GM18909 (cell line): ENCODE data around the gene TLE6.
"Not testable (repeated sequence)": the region's sequence is repeated elsewhere in the genome, so short reads cannot be mapped to it uniquely, and the experiment has no call there.

Experiments used
- ATAC-seq: cut with Tn5 transposase; IDR thresholded peaks from one replicate; pipeline ENCODE4 v1.9.1; 2021; ENCODE audit warnings: mild to moderate bottlenecking; ENCODE audit not compliant: unreplicated experiment, poor library complexity

Gene TLE6

GRCh38 chr19:3024870-3025548, 47.6 kb downstream of the TLE6 start:
- no peak for ATAC-seq

GRCh38 chr19:3025549-3025886, 48.2 kb downstream of the TLE6 start:
- ATAC-seq: no peak

DNA sequence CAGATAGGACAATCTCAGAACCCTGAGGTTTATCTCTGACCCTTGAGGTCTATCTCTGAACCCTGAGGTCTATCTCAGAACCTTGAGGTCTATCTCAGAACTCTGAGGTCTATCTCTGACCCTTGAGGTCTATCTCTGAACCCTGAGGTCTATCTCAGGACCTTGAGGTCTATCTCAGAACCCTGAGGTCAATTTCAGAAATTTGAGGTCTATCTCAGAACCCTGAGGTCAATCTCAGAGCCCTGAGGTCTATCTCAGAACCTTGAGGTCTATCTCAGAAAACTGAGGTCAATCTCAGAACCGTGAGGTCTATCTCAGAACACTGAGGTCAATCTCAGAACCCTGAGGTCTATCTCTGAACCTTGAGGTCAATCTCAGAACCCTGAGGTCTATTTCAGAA, 49.4 kb downstream of the TLE6 start:
- no peak for ATAC-seq

- no peak for ATAC-seq
These were observed 49.9 kb downstream of the TLE6 start for GRCh38 chr19:3027292-3027691.

DNA sequence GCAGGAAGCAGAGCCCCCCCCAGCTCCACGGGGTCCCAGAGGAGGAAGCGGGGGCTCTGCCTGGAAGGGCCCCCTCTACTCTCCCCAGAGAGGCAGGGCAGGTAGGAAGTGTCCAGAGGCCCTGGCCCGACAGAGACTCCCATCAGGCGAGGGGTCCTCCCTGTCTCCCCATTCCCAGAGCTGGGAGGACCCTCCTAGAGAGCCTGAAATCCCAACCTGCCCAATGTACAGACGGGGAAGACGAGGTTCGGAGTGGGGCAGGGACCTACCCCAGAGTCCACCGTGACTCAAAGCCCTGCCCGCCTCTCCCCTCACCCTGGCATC, 50.6 kb downstream of the TLE6 start:
- ATAC-seq: no peak

GRCh38 chr19:3028305-3029064, 51.1 kb downstream of the TLE6 start:
- ATAC-seq: no peak

GRCh38 chr19:3029065-3029923, 51.9 kb downstream of the TLE6 start, which contains the start of gene TLE2:
Gene TLE2 (minus strand): TSS chr19:3029280. CDS start chr19:3028904, 376 bp downstream.
- no peak for ATAC-seq

GRCh38 chr19:3031607-3031867, 54.2 kb downstream of the TLE6 start:
- no peak for ATAC-seq

GRCh38 chr19:3033595-3034405, 56.4 kb downstream of the TLE6 start:
- no peak for ATAC-seq

- ATAC-seq: no peak
These were observed 57.0 kb downstream of the TLE6 start for GRCh38 chr19:3034406-3034655.

- ATAC-seq: peak; percentile 9
These were observed 57.5 kb downstream of the TLE6 start for GRCh38 chr19:3034656-3035541.

- peak; percentile 83 for ATAC-seq
These were observed 58.3 kb downstream of the TLE6 start for GRCh38 chr19:3035542-3036118.

DNA sequence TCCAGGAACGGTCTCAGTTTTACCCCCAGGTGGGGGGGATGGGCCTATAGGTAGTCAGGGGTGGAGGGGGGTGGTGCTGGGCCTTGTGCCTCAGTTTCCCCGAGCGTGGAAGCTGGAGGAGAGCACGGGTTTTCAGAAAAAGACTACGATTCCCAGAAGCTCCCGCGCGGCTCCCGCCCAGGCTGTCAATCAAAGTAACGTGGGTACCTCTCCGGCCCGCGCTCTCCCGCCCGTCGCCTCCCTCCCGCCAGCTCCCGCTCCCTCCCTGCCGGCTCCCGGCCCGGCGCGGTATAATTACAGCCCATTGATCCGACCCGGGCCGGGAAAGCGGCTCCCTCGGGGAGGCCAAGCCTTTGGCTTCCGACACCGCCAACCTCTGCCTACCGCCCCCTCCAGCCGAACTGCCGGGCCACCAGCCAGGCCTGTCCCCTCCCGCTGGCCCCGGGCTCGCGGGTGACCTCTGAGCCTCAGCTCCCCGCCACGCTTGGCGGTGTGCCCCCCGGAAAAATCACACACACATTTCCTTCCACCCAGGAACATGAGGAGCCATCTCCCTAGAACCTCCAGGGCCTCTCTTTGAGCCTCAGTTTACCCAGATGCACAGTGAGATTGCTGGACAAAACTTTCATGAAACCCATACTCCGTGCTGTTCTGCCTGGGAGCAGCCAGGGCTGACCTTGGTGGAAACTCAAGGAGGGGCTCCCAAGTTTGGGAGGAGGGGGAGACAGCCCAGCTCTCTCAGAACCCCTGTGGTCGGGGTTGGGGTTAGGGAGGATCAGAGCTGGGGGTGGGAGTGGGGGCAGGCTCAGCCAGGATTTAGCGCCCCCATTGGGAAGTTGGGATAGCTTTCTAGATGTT, 59.0 kb downstream of the TLE6 start:
- peak; percentile 46 for ATAC-seq

DNA sequence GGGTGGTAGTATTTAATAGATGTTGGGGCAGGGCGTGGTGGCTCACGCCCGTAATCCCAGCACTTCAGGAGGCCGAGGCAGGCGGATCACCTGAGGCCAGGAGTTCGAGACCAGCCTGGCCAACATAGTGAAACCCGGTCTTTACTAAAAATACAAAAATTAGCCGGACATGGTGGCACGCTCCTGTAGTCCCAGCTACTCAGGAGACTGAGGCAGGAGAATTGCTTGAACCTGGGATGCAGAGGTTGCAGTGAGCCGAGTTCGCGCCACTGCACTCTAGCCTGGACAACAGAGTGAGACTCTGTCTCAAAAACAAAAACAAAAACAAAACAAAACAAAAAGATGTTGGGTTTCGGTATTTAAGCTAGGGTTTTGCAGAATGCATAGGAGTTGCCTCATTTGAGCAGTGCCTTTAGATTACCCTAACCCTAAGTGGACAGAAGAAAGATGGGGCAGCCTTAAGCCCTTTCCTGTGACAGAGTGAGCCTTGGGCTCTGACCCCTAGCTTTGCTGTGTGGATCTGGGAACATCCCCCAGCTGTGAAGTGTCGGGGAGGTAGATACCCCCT, 59.7 kb downstream of the TLE6 start:
- not testable (repeated sequence) for ATAC-seq

- no peak for ATAC-seq
These were observed 60.9 kb downstream of the TLE6 start for GRCh38 chr19:3038214-3038613.

- no peak for ATAC-seq
These were observed 61.8 kb downstream of the TLE6 start for GRCh38 chr19:3039125-3039524.

DNA sequence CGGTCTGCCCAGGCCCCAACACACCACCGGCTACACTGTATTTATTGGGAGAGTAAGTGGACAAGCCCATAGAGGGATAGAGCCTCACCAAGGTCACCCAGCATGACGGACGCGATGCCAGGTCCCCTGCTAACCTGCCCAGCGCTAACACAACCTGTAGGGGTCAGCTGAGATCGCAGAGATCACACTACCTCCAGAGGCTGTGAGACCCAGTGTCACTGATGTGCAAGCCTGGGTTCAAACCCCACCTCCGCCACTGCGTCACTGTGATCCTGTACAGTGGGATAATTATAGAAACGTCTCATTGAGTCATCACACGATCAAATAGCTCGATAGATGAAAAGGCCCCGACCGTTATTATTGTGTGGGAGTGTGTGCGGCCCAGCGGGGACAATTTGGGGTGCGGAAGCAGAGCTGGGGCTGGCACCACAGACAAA, 62.3 kb downstream of the TLE6 start:
- ATAC-seq: no peak

DNA sequence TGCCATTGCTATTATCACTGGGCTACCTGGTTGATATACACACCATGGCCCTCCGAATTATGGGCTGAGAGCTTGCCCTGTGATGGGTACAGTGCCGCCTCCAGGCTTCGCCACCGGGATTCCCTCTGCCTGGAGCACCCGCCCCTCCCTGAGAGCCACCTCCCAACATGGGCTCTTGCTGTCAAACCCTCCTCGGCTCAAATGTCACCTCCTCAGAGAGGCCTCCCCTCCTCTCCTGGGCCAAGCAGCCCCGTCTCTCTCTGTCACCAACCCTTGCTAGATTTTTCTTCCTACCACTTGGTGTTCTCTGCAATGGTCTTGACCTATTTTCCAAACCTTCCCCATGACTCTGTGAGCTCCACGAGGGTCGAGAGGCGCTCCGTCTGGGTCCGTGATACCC, 64.0 kb downstream of the TLE6 start:
- ATAC-seq: no peak
